A673 (cell line): Measurements from ENCODE around the gene PPM1F. TPM values are rescaled to one million over a fixed set of nuclear protein-coding genes. Genes with fewer than 3 reads are reported as not detected.

Source experiments
- BruUV-seq: library from RNA; stranded (reverse); fragments of 400-500 nt; replicated peaks from 2 replicates; lab custom pipeline; 2021; lab: Mats Ljungman, UMichigan
- CTCF ChIA-PET: fragments of 300-600 bp; sonication (Branson Sonifier 250); formaldehyde crosslinking; loops from one replicate; lab custom pipeline; 2022; ENCODE audit warnings: antibody characterized with exemption; lab: Charles Lee
- POLR2A ChIA-PET: fragments of 300-600 bp; sonication (Branson Sonifier 250); formaldehyde crosslinking; loops from one replicate; lab custom pipeline; 2022; ENCODE audit warnings: antibody characterized with exemption; ENCODE audit not compliant: low non-redundant PET; lab: Charles Lee
- DNase-seq: peaks from one replicate; pipeline ENCODE4 v3.0.0-alpha.2; 2015; ENCODE audit warnings: low spot score
- H3K27ac ChIP-seq: fragments of 200-600 bp; sonication (generic); 2 replicates; pipeline ENCODE4 v1.5.1; 2016; ENCODE audit warnings: mixed run types, low read depth, mild to moderate bottlenecking, mixed read lengths, antibody characterized with exemption, low read length; ENCODE audit not compliant: poor library complexity, severe bottlenecking
- H3K27me3 ChIP-seq: fragments of 200-600 bp; sonication (generic); replicated peaks from 2 replicates; pipeline ENCODE4 v1.6.1; 2017; ENCODE audit warnings: mixed run types, low read depth, mild to moderate bottlenecking, mixed read lengths, antibody characterized with exemption, low read length; ENCODE audit not compliant: insufficient read depth, poor library complexity
- H3K36me3 ChIP-seq: fragments of 200-600 bp; sonication (generic); 2 replicates; pipeline ENCODE4 v1.6.1; 2016; ENCODE audit warnings: mixed run types, mild to moderate bottlenecking, mixed read lengths, antibody characterized with exemption, low read length; ENCODE audit not compliant: insufficient read depth, poor library complexity, severe bottlenecking
- H3K4me1 ChIP-seq: fragments of 200-600 bp; sonication (generic); 2 replicates; pipeline ENCODE4 v1.6.1; 2017; ENCODE audit warnings: mixed run types, mild to moderate bottlenecking, mixed read lengths, antibody characterized with exemption, low read length; ENCODE audit not compliant: insufficient read depth, poor library complexity, severe bottlenecking
- H3K4me3 ChIP-seq: fragments of 200-600 bp; sonication (generic); 2 replicates; pipeline ENCODE4 v1.5.1; 2016; ENCODE audit warnings: low read depth, mixed run types, mild to moderate bottlenecking, mixed read lengths, low read length; ENCODE audit not compliant: poor library complexity, severe bottlenecking
- H3K9me3 ChIP-seq: fragments of 200-600 bp; sonication (generic); 2 replicates; pipeline ENCODE4 v1.6.1; 2016; ENCODE audit warnings: mixed run types, low read depth, mild to moderate bottlenecking, mixed read lengths, antibody characterized with exemption, low read length; ENCODE audit not compliant: poor library complexity, severe bottlenecking
- EZH2 ChIP-seq: fragments of 200-600 bp; sonication (generic); IDR thresholded peaks from 2 replicates; pipeline ENCODE4 v1.6.1; 2017; ENCODE audit warnings: borderline replicate concordance, low read depth, mild to moderate bottlenecking, mixed read lengths, antibody characterized with exemption, low read length; ENCODE audit not compliant: poor library complexity, severe bottlenecking
- intact Hi-C: fragments of 100-400 bp; cut with micrococcal nuclease; formaldehyde crosslinking; loops from one replicate; pipeline ENCODE4 v1.10.0; 2022; ENCODE audit not compliant: unreplicated experiment
- total RNA-seq: library from RNA; stranded (reverse); gene quantifications from 2 replicates; pipeline ENCODE4 v1.2.3, GENCODE V29; 2021
- TF ChIP-seq, protein P1 (sequence below): fragments of 300-800, 200-600 bp; sonication (generic); conservative IDR thresholded peaks from 2 replicates; pipeline ENCODE4 v1.5.1; 2017; ENCODE audit warnings: low read depth, mild to moderate bottlenecking, antibody characterized with exemption, low read length, moderate library complexity, mixed read lengths

The PPM1F gene
- total RNA-seq, 1 experiment from 2014 or later, result 101 TPM

DNA sequence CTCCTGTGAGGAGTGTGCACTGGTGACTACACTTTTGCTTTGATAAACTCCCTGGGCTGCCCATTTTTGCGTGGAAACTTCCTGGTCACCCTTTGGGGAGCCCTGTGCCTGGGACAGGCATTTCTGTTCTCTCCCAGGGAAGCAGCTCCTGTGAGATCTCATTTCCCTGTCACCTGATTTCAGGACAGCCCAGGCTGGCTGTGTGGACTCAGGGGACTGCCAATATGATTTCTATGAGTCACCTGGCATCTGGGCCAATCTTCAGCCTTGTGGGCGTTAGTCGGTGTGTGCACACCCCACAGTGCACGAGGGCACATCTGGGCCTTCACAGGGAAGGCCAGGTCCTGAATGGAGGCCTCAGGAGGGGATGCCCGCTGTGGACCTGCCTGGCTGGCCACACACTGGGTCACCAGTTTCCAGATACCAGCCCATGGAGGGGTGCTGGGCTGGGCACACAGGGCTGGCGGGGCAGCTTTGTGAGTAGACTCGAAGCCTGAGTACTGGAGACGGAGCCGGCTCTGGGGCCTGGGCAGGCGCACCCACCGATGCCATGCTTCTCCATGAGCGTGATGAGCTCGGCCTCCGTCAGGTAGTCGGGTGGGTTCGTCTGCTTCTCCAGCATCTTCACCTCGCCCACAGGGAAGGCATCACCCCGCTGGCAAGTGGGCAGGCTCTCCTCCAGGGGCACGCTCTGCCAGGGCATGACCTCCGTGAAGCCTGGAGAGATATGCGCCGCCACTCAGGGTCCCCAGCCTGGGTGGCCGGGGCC, 9.4 kb upstream of the PPM1F start:
- H3K4me1 ChIP-seq, result no peaks in the 10 kb centered on the region
- POLR2A ChIA-PET, result interaction anchor here (0.6 kb wide), 1 partner anchor 41 kb away, joined by 3 read pairs; no protein-coding TSS in a partner anchor
- no TSS peak for BruUV-seq
- no peaks in the 10 kb centered on the region for H3K27me3 ChIP-seq
- no peak for DNase-seq
- no peaks in the 10 kb centered on the region for H3K9me3 ChIP-seq
- peaks cover 46% of the 10 kb centered on the region for H3K36me3 ChIP-seq
- CTCF ChIA-PET, result no interaction called here
- no peak for TF ChIP-seq EZH2
- TF ChIP-seq, protein P1, sequence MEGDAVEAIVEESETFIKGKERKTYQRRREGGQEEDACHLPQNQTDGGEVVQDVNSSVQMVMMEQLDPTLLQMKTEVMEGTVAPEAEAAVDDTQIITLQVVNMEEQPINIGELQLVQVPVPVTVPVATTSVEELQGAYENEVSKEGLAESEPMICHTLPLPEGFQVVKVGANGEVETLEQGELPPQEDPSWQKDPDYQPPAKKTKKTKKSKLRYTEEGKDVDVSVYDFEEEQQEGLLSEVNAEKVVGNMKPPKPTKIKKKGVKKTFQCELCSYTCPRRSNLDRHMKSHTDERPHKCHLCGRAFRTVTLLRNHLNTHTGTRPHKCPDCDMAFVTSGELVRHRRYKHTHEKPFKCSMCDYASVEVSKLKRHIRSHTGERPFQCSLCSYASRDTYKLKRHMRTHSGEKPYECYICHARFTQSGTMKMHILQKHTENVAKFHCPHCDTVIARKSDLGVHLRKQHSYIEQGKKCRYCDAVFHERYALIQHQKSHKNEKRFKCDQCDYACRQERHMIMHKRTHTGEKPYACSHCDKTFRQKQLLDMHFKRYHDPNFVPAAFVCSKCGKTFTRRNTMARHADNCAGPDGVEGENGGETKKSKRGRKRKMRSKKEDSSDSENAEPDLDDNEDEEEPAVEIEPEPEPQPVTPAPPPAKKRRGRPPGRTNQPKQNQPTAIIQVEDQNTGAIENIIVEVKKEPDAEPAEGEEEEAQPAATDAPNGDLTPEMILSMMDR, result no peak
- intact Hi-C loops, result no loop called here
- H3K27ac ChIP-seq, result no peak overlapping the region
- no peak overlapping the region for H3K4me3 ChIP-seq

DNA sequence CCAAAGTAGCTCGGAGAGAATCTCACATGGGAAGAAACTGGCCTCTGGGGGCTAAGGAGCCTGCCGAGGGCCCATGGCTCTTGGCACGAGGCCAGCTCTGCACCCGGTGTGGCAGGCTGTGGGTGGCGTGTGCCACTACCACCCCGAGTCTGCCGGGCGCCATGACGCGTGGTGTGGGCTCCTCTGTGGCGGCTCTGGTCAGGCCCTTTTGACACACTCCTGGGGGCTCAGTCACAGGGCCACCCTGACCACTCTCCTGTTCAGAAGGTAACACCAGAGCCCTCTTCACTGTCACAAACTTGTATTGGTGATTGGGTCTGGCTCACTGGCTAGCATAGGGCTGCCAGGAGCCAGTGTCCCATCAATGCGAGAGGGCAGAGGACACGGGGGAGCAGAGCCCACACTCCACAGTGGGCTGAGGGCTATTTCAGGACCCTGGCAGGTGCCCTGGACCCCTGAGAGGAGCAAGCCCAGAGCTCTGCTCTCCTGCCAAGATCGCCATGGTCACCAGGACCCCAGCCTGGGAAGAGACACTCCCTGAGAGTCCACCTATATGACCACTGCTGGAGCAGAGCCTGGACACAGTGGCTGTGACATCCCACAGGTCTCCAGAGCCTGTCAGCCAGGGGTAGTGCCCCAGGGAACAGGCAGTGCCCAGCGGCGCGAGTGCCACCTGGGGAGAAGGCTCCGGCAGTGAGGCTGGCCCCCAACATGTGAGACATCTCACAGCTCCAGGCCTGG, 8.6 kb upstream of the PPM1F start:
- BruUV-seq, result no TSS peak
- no peak overlapping the region for H3K4me3 ChIP-seq
- no peaks in the 10 kb centered on the region for H3K27me3 ChIP-seq
- no peaks in the 10 kb centered on the region for H3K9me3 ChIP-seq
- ChIA-PET CTCF (no interaction called here), POLR2A (interaction anchor here (0.6 kb wide), 1 partner anchor 42 kb away, joined by 3 read pairs; no protein-coding TSS in a partner anchor)
- H3K4me1 ChIP-seq, result no peaks in the 10 kb centered on the region
- intact Hi-C loops, result no loop called here
- H3K36me3 ChIP-seq, result peaks cover 39% of the 10 kb centered on the region
- no peak for TF ChIP-seq EZH2
- TF ChIP-seq, protein P1, result no peak
- peak overlapping the region; percentile 7 for H3K27ac ChIP-seq
- no peak for DNase-seq

DNA sequence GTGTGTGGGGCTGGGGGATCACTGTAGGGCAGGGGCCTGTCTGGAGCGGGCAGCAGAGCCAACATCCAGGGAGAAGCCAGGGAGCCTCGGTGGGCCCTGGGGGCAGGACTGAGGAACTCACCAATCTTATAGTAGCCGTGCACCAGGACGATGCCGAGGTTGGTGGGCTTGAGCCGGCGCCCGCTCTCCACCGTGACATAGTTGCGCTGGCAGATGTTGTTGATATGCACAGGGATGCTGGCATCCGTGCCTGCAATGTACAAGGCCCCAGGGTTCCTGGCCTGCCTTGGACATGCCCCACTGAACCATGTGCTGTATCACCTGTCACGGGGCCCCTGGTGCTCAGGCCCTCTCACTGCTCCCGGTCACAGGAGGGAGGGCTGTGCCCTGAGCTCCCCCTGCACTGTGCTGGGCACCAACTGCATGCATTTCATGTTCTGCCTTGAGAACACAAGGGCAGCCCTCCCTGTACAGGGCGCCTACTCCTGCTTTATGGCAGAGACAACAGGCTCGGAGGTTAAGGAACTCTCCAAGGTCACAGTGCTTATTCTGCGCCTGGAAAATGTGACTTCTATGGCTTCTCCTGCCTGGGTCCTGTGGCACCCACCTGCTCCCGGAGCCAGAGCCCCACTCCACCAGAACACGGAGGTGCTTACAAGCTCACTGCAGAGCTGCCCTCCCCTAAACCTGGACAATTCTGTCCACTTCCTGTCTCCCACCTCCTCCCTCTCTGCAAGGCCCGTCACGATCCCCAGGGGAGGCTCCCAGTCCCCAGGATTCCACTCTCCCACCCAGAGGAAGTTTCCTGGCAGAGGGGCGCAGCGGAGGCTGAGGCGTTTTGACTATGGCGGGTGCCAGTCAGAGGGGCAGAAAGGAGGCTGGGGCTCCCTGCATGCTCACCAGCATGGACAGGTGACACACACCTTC, 7.8 kb upstream of the PPM1F start:
- H3K9me3 ChIP-seq, result no peaks in the 10 kb centered on the region
- CTCF ChIA-PET, result no interaction called here
- H3K36me3 ChIP-seq, result peaks cover 35% of the 10 kb centered on the region
- intact Hi-C loops, result no loop called here
- BruUV-seq, result no TSS peak
- no peaks in the 10 kb centered on the region for H3K27me3 ChIP-seq
- POLR2A ChIA-PET, result no interaction called here
- no peak overlapping the region for H3K4me3 ChIP-seq
- TF ChIP-seq EZH2, result no peak
- TF ChIP-seq, protein P1, result no peak
- peak overlapping the region; percentile 7 for H3K27ac ChIP-seq
- no peaks in the 10 kb centered on the region for H3K4me1 ChIP-seq
- DNase-seq, result no peak
